Measurements from ENCODE around the gene PRKN. TPM values are rescaled to one million over a fixed set of nuclear protein-coding genes. Genes with fewer than 3 reads are reported as not detected.

The PRKN gene
- total RNA-seq, 1 donor from 2014 or later = 7.0 TPM

DNA sequence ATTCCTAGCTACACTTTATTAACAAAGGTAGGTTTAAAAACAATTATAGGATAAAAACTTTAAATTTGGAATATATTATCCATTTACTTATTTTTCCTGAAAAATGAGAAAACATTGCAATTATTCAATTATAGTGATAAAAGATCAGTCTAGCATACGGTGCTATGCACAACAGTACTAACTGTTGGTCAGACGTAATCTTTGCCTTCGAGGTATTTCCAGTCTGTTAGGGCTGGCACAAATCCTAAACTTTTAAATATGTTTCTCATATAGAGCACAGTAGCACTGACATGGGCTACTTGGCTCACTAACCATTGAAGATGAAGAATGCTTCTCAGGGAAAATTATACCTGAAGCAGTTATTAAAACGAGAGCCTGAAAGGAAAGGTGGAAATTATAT, 214.8 kb downstream of the PRKN start:
- Mint-ChIP-seq H3K4me3 (ENCODE audit: unreplicated experiment) (no peak overlapping the region), H3K4me1 (ENCODE audit: low read depth, unreplicated experiment) (peaks cover 1% of the 10 kb centered on the region), H3K27ac (ENCODE audit: unreplicated experiment) (no peak overlapping the region), H3K27me3 (ENCODE audit: unreplicated experiment) (no peaks in the 10 kb centered on the region), H3K36me3 (ENCODE audit: unreplicated experiment) (no peaks in the 10 kb centered on the region), H3K9me3 (ENCODE audit: unreplicated experiment) (no peaks in the 10 kb centered on the region)
- TF ChIP-seq, protein P1, sequence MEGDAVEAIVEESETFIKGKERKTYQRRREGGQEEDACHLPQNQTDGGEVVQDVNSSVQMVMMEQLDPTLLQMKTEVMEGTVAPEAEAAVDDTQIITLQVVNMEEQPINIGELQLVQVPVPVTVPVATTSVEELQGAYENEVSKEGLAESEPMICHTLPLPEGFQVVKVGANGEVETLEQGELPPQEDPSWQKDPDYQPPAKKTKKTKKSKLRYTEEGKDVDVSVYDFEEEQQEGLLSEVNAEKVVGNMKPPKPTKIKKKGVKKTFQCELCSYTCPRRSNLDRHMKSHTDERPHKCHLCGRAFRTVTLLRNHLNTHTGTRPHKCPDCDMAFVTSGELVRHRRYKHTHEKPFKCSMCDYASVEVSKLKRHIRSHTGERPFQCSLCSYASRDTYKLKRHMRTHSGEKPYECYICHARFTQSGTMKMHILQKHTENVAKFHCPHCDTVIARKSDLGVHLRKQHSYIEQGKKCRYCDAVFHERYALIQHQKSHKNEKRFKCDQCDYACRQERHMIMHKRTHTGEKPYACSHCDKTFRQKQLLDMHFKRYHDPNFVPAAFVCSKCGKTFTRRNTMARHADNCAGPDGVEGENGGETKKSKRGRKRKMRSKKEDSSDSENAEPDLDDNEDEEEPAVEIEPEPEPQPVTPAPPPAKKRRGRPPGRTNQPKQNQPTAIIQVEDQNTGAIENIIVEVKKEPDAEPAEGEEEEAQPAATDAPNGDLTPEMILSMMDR (IDR thresholded peaks at IDR 0.05; ENCODE audit: partially characterized antibody, unreplicated experiment) = no peak
- no peak for DNase-seq

DNA sequence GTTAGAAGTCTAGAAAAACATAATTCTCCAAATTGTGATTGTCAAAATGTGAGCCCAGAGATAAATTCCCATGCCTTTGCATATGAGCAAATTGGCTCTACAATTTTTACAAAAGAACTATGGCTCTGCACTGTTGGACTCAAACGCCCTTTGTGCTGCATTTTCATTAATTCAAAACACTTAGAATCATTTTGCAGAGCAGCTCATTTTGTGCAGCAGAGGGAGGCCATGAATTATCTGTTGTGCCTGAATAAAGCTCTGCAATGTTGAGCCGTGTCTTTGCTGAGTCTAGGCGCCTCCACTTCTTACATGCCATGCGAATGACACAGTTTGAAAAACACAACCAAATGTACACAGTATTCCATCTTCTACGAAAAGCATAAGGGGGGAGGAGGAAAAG, 230.2 kb downstream of the PRKN start:
- Mint-ChIP-seq H3K4me1 (ENCODE audit: low read depth, unreplicated experiment) (no peaks in the 10 kb centered on the region), H3K27ac (ENCODE audit: unreplicated experiment) (no peak overlapping the region), H3K36me3 (ENCODE audit: unreplicated experiment) (no peaks in the 10 kb centered on the region), H3K27me3 (ENCODE audit: unreplicated experiment) (no peaks in the 10 kb centered on the region), H3K9me3 (ENCODE audit: unreplicated experiment) (no peaks in the 10 kb centered on the region), H3K4me3 (ENCODE audit: unreplicated experiment) (no peak overlapping the region)
- no peak for DNase-seq
- TF ChIP-seq, protein P1 (IDR thresholded peaks at IDR 0.05; ENCODE audit: partially characterized antibody, unreplicated experiment) = no peak

GRCh38 chr6:162493917-162494316, 233.6 kb downstream of the PRKN start:
- TF ChIP-seq, protein P1 (IDR thresholded peaks at IDR 0.05; ENCODE audit: partially characterized antibody, unreplicated experiment) = no peak
- H3K36me3 Mint-ChIP-seq (ENCODE audit: unreplicated experiment) = no peaks in the 10 kb centered on the region
- DNase-seq = no peak
- no peak overlapping the region for H3K27ac Mint-ChIP-seq (ENCODE audit: unreplicated experiment)
- peaks cover 2% of the 10 kb centered on the region for H3K27me3 Mint-ChIP-seq (ENCODE audit: unreplicated experiment)
- H3K4me1 Mint-ChIP-seq (ENCODE audit: low read depth, unreplicated experiment) = no peaks in the 10 kb centered on the region
- no peak overlapping the region for H3K4me3 Mint-ChIP-seq (ENCODE audit: unreplicated experiment)
- H3K9me3 Mint-ChIP-seq (ENCODE audit: unreplicated experiment) = peaks cover 2% of the 10 kb centered on the region

DNA sequence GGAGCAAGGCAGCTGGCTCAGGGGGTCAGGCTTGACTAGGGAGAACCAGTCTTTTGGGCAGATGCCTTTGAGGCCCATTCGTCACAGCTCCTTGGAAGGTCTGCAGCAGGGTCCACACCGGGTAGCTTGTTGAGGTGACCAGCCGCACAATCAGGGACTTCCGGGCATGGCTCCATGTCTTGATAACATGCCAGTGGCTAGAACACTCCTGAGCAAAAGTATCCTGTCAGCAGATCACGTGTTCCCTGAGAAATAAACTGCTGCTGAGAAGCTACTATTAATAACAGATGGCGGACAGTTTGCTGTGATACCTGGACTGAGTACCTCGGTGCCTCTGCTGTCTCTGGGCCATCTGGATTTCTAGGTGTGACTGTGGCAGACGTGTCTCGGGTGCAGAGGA, 235.9 kb downstream of the PRKN start:
- TF ChIP-seq, protein P1 (IDR thresholded peaks at IDR 0.05; ENCODE audit: partially characterized antibody, unreplicated experiment) = no peak
- no peak overlapping the region for H3K27ac Mint-ChIP-seq (ENCODE audit: unreplicated experiment)
- H3K27me3 Mint-ChIP-seq (ENCODE audit: unreplicated experiment) = peaks cover 2% of the 10 kb centered on the region
- peaks cover 4% of the 10 kb centered on the region for H3K9me3 Mint-ChIP-seq (ENCODE audit: unreplicated experiment)
- no peaks in the 10 kb centered on the region for H3K4me1 Mint-ChIP-seq (ENCODE audit: low read depth, unreplicated experiment)
- H3K4me3 Mint-ChIP-seq (ENCODE audit: unreplicated experiment) = no peak overlapping the region
- no peak for DNase-seq
- no peaks in the 10 kb centered on the region for H3K36me3 Mint-ChIP-seq (ENCODE audit: unreplicated experiment)

DNA sequence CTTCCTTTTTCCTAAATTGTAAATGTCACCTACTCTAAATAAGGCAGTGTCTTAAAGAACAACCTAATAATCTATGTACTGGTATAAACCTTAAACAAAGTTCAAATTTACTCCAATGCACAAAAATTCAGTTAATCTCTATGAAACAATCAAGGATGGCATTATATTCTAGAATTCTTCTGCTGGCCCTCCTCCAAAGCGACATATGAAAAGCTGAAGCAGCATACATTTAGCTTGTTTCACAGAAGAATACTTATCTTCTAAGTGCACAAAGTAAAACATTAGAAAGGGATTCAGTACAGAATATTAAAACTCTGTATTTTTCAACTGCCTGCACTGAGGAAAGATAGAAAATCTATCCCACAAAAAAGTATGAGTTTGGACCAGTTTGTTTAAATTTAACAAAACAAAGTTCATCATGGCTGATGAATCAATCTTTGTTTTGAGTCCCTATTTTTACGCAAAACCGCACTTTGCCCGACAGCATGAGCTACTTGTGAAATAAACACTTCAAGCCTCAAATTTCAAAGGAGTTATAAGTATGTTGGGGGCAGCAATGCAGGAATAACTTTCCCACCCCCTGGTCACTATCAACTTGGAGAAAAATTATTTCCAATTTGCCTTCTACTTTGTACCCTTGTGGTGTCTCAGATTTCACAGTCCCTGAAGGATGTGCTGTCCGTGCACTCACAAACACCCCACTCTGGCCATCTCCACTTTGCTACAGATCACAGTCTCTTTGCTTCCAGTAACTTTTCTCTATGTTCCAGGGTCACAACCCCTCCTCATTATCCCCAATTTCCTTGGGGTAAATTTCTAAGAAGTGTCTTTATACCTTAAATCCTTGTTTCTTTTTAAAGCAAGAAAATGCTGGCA, 238.2 kb downstream of the PRKN start:
- Mint-ChIP-seq H3K27me3 (ENCODE audit: unreplicated experiment) (peaks cover 2% of the 10 kb centered on the region), H3K9me3 (ENCODE audit: unreplicated experiment) (peaks cover 4% of the 10 kb centered on the region), H3K4me1 (ENCODE audit: low read depth, unreplicated experiment) (no peaks in the 10 kb centered on the region), H3K36me3 (ENCODE audit: unreplicated experiment) (no peaks in the 10 kb centered on the region), H3K27ac (ENCODE audit: unreplicated experiment) (no peak overlapping the region), H3K4me3 (ENCODE audit: unreplicated experiment) (no peak overlapping the region)
- TF ChIP-seq, protein P1 (IDR thresholded peaks at IDR 0.05; ENCODE audit: partially characterized antibody, unreplicated experiment) = no peak
- no peak for DNase-seq
